ENCODE data around the gene RAI1.

The RAI1 gene

DNA sequence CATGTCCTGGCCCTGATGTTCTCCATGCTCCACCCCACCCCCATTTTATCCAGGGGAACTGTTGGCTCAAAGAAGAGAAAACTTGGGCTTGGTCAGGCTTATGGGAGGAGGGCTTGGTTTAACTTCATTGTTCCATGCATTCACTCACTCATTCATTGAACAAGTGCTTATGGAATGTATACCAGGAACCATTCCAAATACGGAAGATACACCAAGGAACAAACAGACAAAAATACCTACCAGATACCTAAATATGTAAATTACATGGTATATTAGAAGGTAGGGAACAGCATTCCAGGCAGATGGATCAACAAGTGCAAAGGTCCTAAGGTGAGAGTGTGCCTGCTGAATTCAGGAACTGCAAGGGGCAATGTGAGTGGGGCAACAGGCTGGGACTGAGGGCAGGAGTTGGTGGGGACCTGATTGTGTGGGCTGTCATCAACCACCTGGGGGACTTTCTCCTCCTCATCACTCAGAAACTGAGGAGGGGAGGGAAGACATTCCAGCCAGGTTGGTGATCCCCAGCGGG is 39.9 kb downstream of the RAI1 start:
- no peak for DNase-seq

DNA sequence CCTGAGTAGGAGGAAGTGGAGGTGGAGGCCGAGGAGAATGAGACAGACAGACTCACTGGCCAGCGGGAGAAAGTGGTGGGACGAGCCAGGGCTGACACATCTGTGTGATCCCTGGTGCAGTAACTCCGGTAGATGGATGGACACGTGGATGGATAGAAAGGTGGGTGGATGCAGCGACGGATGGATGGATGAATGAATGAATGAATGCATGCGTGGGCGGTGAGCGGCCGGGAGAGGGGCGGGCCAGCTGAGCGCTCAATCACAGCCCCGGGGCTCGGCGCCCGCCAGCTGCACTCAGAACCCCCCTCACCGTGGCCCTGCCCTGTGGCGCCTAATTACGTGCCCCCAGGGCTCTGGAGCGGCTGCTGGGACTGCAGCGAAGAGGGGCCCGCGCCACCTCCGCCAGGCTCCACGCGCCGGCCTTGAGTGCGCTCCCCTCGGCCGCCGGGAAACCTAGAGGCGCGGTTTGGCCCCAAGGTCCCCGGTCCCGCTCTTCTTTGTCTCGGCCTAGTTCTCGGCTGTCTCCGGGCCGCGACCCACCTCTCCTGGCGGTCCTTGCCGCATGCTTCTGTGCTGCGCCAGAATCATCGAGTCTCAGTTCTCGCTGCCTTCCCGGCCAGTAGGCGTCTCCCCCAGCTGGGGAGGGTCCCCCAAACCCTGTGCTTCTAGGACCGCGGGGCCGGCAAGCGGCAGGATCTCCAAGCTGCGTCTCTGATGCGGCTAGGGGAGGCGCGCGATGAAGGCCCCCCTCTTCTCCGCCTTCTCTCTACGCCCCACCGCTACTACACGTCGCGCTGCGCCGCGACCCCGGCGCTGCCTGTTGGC is 41.0 kb downstream of the RAI1 start:
- DNase-seq = no peak

DNA sequence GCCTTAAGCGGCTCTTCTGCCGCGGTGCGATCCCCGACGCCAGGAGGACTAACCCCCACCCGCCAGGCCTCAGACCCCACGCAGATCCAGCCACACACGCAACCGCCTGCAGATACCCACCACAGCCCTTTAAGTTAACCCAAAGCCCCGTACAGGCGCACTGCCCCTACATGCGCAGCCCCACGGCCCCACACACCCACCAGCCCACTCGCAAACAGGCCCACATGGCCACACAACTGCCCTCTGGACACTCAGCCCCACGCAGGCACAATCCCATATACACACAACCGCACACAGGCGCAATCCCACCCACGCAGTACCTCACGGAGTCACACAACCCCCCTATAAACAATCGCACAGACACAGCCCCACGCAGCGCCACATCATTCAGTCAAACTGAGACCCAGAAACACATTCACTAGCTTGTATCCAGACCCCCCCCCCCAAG is 41.7 kb downstream of the RAI1 start:
- DNase-seq = no peak

- DNase-seq = no peak
Observed at GRCh38 chr17:17723354-17724261, 42.4 kb downstream of the RAI1 start.

- DNase-seq = no peak
Observed at GRCh38 chr17:17724307-17725010, 43.2 kb downstream of the RAI1 start.

- DNase-seq = no peak
Observed at GRCh38 chr17:17725011-17725751, 43.9 kb downstream of the RAI1 start.

- DNase-seq = no peak
Observed at GRCh38 chr17:17725752-17726457, 44.6 kb downstream of the RAI1 start.

DNA sequence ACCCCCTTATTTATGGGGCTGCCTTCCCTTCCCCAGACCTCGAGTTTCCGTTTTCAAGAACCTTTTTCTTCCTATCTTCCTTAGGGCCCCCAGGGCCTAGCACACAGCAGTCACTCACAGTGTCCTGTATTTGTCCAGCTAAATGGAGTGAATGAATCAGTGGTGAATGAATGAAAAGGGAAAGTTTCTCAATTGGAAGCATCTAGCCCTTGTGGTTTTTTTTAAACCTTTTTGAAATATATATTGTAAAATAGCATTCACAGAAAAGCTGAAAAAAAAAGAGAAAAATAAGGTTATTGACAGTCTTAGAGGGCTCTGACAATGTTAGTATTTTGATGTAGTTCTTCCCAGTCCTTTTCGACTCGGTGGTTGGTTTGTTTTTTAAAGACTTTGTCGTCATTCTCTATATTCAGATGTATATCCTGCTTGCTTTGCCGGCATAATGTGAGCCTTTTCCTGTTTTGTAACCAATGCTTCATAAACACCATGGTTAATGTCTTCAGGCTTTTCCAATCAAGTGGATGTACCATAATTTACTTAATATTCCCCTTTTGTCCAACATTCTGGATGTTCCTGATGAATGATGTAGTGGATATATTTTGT is 45.3 kb downstream of the RAI1 start:
- no peak for DNase-seq

DNA sequence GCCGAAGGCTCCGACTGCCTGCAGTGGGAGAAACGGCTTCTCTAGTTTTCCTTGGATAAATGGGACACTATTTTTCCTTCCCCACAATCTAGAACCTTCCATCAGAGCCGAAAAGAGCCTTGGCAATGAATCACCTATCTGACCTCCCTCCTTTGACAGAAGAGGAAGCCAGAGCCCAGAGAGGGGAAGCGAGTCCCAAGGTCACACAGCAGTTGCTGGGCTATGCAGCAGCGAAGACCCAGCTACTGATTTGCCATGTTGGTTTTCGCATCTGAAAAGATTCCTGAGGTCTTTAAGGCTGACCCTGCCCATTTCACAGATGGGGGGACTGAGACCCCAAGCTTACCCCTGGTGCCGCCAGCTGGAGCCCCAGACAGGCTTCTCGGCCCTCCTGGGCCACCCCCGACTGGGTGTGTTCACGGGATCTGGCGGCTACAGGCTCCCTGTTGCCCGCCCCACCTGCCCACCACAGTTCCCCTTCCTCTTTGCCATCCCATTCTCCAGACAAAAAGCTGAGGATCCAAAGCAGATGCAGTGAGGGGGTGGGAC is 45.9 kb downstream of the RAI1 start:
- no peak for DNase-seq

GRCh38 chr17:17728146-17728545 is 46.9 kb downstream of the RAI1 start:
- no peak for DNase-seq

- DNase-seq = no peak
Observed at GRCh38 chr17:17728550-17729251, 47.4 kb downstream of the RAI1 start.

DNA sequence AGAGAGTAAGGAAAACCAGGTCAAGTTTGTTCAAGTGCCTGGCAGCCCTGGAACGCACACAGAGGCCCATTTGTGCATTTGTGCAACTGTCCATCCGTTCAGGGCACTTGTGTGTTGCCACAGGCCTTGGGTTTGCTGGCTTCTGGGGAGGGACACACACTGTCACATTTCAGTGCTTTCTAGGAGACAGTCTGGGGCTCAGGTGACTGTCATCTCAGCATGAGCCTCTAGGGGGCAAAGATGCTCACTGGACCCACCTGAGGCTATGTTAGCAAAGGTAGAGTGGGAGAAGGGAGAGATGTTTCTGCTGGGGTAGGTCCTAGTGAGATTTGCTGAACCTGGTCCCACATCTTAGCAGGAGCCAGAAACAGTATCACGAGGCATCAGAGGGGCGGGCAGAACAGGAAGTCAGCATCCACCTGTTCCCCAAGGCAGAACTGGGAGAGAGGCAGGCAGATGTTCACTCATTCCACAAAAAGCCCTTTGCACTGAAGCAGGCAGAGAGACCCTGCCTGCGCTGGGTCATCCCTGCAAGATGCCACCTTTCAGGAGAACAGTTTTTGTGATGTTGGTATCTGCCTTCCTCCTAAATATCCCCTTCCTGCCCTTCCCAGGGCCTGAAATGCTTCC is 48.5 kb downstream of the RAI1 start:
- no peak for DNase-seq

DNA sequence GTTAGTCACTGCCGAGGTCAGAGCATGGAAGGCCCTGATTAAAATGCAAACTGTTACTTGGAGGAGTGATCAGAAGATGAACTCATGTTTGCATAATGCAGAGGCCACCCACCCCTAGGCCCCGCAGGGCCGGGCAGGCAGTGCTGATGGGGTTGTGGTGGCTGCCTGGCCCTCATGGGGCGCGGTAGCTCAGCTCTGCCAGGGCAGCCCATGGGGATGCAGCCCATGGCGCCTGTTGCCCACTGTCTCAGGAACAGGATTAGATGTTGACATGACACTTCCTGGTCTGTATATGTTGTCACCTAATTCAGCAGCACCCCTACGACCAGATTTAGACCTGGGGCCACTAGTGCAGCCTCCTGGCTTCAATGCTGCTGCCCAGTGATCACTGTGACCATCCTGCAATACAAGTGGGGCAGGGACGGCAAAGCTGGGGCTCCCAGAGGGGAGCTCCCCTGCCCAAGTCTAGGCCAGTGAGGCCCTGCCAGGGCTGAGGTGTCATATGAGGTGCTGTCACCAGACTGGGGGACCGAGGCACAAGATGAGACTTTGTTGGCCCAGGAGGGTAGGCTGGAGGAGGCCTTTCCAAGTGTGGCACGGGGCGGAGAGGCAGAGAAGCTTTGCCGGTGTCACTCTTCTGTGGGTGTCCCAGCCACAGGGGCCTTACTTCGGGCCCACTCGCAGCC is 49.1 kb downstream of the RAI1 start:
- DNase-seq = no peak

- no peak for DNase-seq
Observed at GRCh38 chr17:17732444-17732843, 51.2 kb downstream of the RAI1 start.

GRCh38 chr17:17732892-17733670 is 51.8 kb downstream of the RAI1 start:
- DNase-seq = no peak

DNA sequence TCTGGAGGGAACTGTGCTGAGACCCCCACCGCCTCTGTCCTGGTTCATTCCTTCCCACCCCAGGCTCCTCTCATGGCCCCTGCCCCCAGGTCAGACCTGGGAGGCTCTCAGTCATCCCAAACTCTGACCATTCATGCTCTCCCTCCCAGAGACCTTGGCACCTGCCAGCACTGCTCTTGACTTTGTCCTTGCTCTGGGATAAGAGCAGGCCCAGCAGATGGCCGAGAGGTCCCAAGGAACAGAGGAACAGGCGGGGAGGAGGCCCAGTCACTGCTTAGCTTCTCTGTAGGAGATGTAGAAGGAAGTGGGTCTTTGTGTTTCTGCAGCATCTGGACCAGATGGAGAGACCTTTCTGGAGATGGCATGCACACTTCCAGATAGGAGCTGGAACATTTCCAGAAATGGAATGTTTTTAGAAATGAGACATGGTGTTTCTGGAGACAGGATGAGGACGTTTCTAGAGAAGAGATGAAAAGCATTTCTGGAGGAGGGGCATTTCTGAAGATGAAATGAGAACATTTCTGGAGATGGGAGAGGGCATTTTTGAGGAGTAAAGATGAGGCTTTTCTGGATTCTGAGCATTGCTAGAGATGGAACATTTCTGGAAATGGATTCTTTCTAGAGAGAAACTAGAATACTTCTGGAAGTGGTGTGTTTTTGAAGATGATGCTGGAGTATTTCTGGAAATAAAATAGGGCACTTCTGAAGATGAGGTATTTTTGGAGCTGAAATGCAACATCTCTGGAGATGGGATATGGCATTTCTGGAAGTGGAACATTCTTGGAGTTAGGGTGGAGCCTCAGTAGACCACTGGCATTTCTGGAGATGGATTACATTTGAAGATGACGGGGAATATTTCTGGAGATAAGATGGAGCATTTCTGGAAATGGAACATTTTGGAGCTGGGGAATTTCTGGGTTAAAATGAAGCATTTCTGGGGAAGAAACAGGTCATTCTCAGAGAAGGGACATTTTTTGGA is 55.2 kb downstream of the RAI1 start:
- no peak for DNase-seq
